Endothelial cell of umbilical vein (primary cell): Measurements from ENCODE around the gene PSMD14. TPM values are rescaled to one million over a fixed set of nuclear protein-coding genes. Genes with fewer than 3 reads are reported as not detected.

Experiments
- BruUV-seq: library from RNA; stranded (reverse); fragments of 400-500 nt; replicated peaks from 2 replicates; lab custom pipeline; 2021; lab: Mats Ljungman, UMichigan
- CTCF ChIA-PET: fragments of 300-600, 350-600 bp; sonication (Branson Sonifier 250); formaldehyde crosslinking; loops from one replicate; lab custom pipeline; 2021; ENCODE audit warnings: antibody characterized with exemption, inconsistent platforms; lab: Charles Lee
- POLR2A ChIA-PET: fragments of 300-600, 350-600 bp; sonication (Branson Sonifier 250); formaldehyde crosslinking; loops from one replicate; lab custom pipeline; 2021; ENCODE audit warnings: antibody characterized with exemption, inconsistent platforms; lab: Charles Lee
- DNase-seq: peaks from one replicate; pipeline ENCODE4 v3.0.0-alpha.2; 2011; ENCODE audit warnings: low read depth, low spot score
- FAIRE-seq: peaks from 2 replicates; lab custom pipeline; 2011; peaks lifted over from hg19 to GRCh38; lab: Jason Lieb, UNC
- H2AFZ ChIP-seq: 2 replicates; pipeline ENCODE4 v1.6.0; 2012; ENCODE audit warnings: low read depth, low read length, control low read depth, inconsistent platforms
- H3K27ac ChIP-seq: 2 replicates; pipeline ENCODE4 v1.5.1; 2011; ENCODE audit warnings: low read depth, mild to moderate bottlenecking, control low read depth, low read length, moderate library complexity; ENCODE audit not compliant: insufficient read depth
- H3K27me3 ChIP-seq, 2 experiments: 2 replicates each; pipeline versions ENCODE4 v1.6.0 to v1.6.1; 2011; ENCODE audit warnings: low read length in 2 of 2, mixed read lengths in 1 of 2; ENCODE audit not compliant: control insufficient read depth in 2 of 2, insufficient read depth in 2 of 2
- H3K36me3 ChIP-seq, 2 experiments: 2 replicates in 1 of 2; 3 replicates in 1 of 2; pipeline ENCODE4 v1.5.1; 2011; ENCODE audit warnings: low read length in 2 of 2, mild to moderate bottlenecking in 1 of 2, moderate library complexity in 1 of 2; ENCODE audit not compliant: control insufficient read depth in 2 of 2, insufficient read depth in 2 of 2; ENCODE audit errors: extremely low read depth in 1 of 2
- H3K4me1 ChIP-seq: 3 replicates; pipeline ENCODE4 v1.5.1; 2011; ENCODE audit warnings: mild to moderate bottlenecking, low read length; ENCODE audit not compliant: control insufficient read depth, insufficient read depth; ENCODE audit errors: extremely low read depth
- H3K4me2 ChIP-seq: 2 replicates; pipeline ENCODE4 v1.6.1; 2011; ENCODE audit warnings: low read length, control low read depth, mixed read lengths; ENCODE audit not compliant: insufficient read depth
- H3K4me3 ChIP-seq, 3 experiments: fragments of 200-600 bp in 1 of 3; sonication (generic), shearing (Covaris generic) in 1 of 3; replicated peaks in 1 of 3; 2 replicates each; pipeline ENCODE4 v1.5.1; 2011 to 2016; ENCODE audit warnings: control low read depth in 3 of 3, low read length in 3 of 3, mild to moderate bottlenecking in 2 of 3, inconsistent platforms in 1 of 3, low read depth in 1 of 3, moderate library complexity in 1 of 3; ENCODE audit not compliant: insufficient read depth in 1 of 3
- H3K79me2 ChIP-seq: 2 replicates; pipeline ENCODE4 v1.6.0; 2012; ENCODE audit warnings: low read length, inconsistent platforms; ENCODE audit not compliant: control insufficient read depth, insufficient read depth
- H3K9ac ChIP-seq: replicated peaks from 2 replicates; pipeline ENCODE3; 2011; ENCODE audit warnings: low read length, control low read depth; ENCODE audit not compliant: insufficient read depth; ENCODE audit errors: extremely low read depth
- H3K9me1 ChIP-seq: replicated peaks from 3 replicates; pipeline ENCODE4 v1.6.0; 2011; ENCODE audit warnings: mild to moderate bottlenecking, low read length; ENCODE audit not compliant: control insufficient read depth, insufficient read depth; ENCODE audit errors: extremely low read depth
- H3K9me3 ChIP-seq: replicated peaks from 2 replicates; pipeline ENCODE4 v1.5.1; 2012; ENCODE audit warnings: low read length, inconsistent platforms; ENCODE audit not compliant: control insufficient read depth, insufficient read depth
- H4K20me1 ChIP-seq: replicated peaks from 2 replicates; pipeline ENCODE3; 2011; ENCODE audit warnings: mild to moderate bottlenecking, low read length; ENCODE audit not compliant: control insufficient read depth, insufficient read depth; ENCODE audit errors: extremely low read depth
- EZH2 ChIP-seq: IDR thresholded peaks from 2 replicates; pipeline ENCODE4 v1.6.1; 2012; ENCODE audit warnings: borderline replicate concordance, low read depth, mild to moderate bottlenecking, moderate library complexity, low read length, inconsistent platforms; ENCODE audit not compliant: severe bottlenecking
- FOS ChIP-seq: IDR thresholded peaks from 2 replicates; pipeline ENCODE4 v1.6.1; 2011; ENCODE audit warnings: mild to moderate bottlenecking, low read length, moderate library complexity, borderline replicate concordance; ENCODE audit not compliant: insufficient read depth
- GATA2 ChIP-seq: IDR thresholded peaks from 2 replicates; pipeline ENCODE4 v1.7.0; 2011; ENCODE audit warnings: low read depth, mild to moderate bottlenecking, moderate library complexity, mixed read lengths, low read length; ENCODE audit not compliant: insufficient read length, insufficient read depth
- MAX ChIP-seq: IDR thresholded peaks from 2 replicates; pipeline ENCODE4 v1.6.1; 2011; ENCODE audit not compliant: insufficient read depth, insufficient read length
- POLR2AphosphoS5 ChIP-seq: IDR thresholded peaks from 2 replicates; pipeline ENCODE4 v1.6.1; 2012; ENCODE audit warnings: low read depth, mild to moderate bottlenecking, control low read depth, low read length, moderate library complexity; ENCODE audit not compliant: insufficient read depth
- dilution Hi-C: fragments of 300-500 bp; cut with MboI; formaldehyde crosslinking; loops from one replicate; pipeline ENCODE4 v1.15.0; 2019; ENCODE audit warnings: low sequenced_read_pairs; ENCODE audit not compliant: extremely low pct_ligation_motif_present
- intact Hi-C: fragments of 100-400 bp; cut with micrococcal nuclease; formaldehyde crosslinking; loops from one replicate; pipeline ENCODE4 v1.10.0; 2022
- polyA plus RNA-seq, 4 experiments: library from polyadenylated mRNA; depleted of rRNA in 3 of 4; stranded (reverse) in 3 of 4; unstranded in 1 of 4; fragments of >200 nt; gene quantifications; 2 replicates each; pipeline versions ENCODE4 v1.2.1 to v1.2.3, GENCODE V29; 2011 to 2012; ENCODE audit warnings: missing spikeins in 1 of 4
- total RNA-seq: library from RNA; stranded (reverse); gene quantifications from 2 replicates; pipeline ENCODE4 v1.2.3, GENCODE V29; 2021

The PSMD14 gene
- total and polyA plus RNA-seq, 2 donors (not counting 3 experiments of a cell fraction or from before 2014, with no cell fraction given): 47.6 to 85.4 TPM

GRCh38 chr2:161434118-161434517, 125.9 kb downstream of the PSMD14 start:
- Histone ChIP-seq H3K27me3 (peaks cover 35 to 85% of the 10 kb centered on the region in 2 experiments), H3K36me3 (no peaks in the 10 kb centered on the region), H2AFZ (no peak overlapping the region), H3K4me1 (no peaks in the 10 kb centered on the region), H3K9me3 (no peaks in the 10 kb centered on the region), H4K20me1 (no peaks in the 10 kb centered on the region), H3K4me2 (no peak overlapping the region), H3K27ac (no peak overlapping the region), H3K79me2 (no peaks in the 10 kb centered on the region), H3K4me3 (no peak overlapping the region), H3K9me1 (no peaks in the 10 kb centered on the region), H3K9ac (no peak overlapping the region)
- TF ChIP-seq GATA2: no peak
- no peak for TF ChIP-seq FOS
- TF ChIP-seq MAX: no peak
- TF ChIP-seq EZH2: no peak
- dilution Hi-C loops: no loop called here
- POLR2A ChIA-PET: no interaction called here
- no TSS peak for BruUV-seq
- DNase-seq: no peak
- intact Hi-C loops: no loop called here
- no peak for FAIRE-seq
- CTCF ChIA-PET: no interaction called here

GRCh38 chr2:161436411-161436810, 128.2 kb downstream of the PSMD14 start:
- Histone ChIP-seq H3K79me2 (no peaks in the 10 kb centered on the region), H3K27ac (no peak overlapping the region), H3K4me2 (no peak overlapping the region), H3K36me3 (no peaks in the 10 kb centered on the region), H3K9me1 (no peaks in the 10 kb centered on the region), H3K4me3 (no peak overlapping the region), H3K9ac (no peak overlapping the region), H3K9me3 (no peaks in the 10 kb centered on the region), H2AFZ (no peak overlapping the region), H3K27me3 (peaks cover 28 to 73% of the 10 kb centered on the region in 2 experiments), H4K20me1 (no peaks in the 10 kb centered on the region), H3K4me1 (no peaks in the 10 kb centered on the region)
- dilution Hi-C loops (no loop called here), intact Hi-C loops (no loop called here)
- no TSS peak for BruUV-seq
- DNase-seq: no peak
- CTCF ChIA-PET: interaction anchor here (0.8 kb wide), 1 partner anchor 11 kb away, joined by 3 read pairs; no protein-coding TSS in a partner anchor
- POLR2A ChIA-PET: no interaction called here
- TF ChIP-seq EZH2 (no peak), FOS (no peak), POLR2AphosphoS5 (no peak)
- FAIRE-seq: no peak
